ENCODE results near the gene MRM1.

MRM1 gene

DNA sequence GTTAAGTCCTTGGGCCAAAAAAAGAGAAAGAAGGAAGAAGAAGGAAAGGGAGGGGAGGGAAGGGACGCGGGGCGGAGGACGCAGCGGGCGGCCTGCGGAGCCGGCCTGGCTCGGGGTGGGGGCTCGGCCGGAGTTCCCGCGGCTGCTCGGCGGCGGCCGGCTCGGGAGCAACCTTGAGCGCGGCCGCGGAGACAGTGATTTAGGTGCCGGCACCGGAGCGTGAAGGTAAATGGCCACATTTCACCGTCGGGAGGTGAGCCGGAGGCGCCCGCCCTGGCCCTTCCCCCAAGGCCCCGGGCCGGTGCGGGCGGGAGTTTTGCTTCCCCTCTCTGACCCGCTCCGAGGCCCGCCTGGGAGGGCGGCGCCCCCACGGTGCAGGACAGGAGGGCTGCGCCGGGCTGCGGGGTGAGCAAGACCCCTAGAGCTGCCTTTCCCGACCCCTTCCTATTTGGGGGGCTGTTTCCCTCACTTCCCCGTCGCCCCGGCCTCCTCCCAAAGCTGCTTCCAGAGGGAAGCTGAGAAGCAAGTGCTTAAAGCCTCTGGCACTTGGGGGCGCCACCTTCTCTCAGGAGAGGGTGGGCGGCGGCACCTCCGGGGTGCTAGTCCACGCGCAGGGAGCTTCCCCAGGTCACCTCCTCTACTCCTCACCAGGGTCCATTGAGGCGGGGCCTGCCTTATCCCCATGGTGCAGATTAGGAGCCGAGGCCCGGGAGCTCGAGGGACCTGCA, 56.5 kb downstream of the MRM1 start:
- no peak for TF ChIP-seq CTCF (IDR thresholded peaks at IDR 0.05; ENCODE audit: borderline replicate concordance, control extremely low read depth, extremely low read depth, insufficient read depth, missing control alignments)
- peak; percentile 51 for DNase-seq (ENCODE audit: low spot score)
- in situ Hi-C loops (cut with MboI; ENCODE audit: low sequenced_read_pairs, unreplicated experiment): no loop called here
